GM12801 (cell line): ENCODE measurements around the gene BPIFB6.

Experiments
- CTCF ChIP-seq: IDR thresholded peaks from one replicate; pipeline ENCODE4 v1.5.1; 2011; ENCODE audit warnings: control low read depth; ENCODE audit not compliant: insufficient read length; ENCODE audit errors: extremely low read depth

The BPIFB6 gene

DNA sequence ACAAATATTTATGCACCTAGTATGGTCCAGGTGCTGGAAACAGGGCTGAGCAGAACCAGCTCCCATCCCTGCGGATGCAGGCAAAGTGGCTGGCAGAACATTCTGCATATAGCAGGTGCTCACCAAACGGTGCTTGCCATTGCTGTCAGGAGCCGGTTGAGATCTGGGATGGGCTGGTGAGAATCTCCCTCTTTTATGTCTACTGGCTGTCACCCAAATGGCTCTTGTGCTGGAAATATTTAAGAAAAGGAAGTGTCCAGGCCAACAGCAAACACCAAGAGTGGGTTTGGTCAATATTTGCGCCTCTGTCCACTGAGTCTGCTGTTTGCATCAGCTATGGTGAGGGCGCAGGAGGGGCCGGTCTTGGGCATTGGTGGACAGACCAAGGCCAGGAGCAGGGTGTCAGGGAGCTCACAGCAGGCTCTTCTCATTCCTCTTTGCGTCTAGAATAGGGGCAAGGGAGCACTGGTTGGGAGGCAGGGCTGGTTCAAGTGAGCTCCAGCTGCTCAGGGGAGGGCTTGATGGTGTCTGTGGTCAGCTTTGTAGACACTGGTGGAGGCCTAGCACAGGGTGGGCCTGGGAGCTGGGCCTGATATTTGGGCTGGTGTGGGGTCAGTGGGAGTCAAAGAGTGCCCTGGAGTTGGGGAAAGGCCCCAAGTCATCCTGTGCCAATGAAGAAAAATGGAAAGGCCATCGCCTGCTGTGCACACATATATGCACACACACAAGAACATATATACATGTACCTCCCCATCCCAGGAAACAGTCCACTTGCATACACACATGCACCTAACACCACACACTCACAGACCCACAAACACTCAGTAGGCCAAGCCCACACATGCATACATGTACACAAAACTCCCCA lies 25.3 kb upstream of the BPIFB6 start:
- no peak for TF ChIP-seq CTCF

DNA sequence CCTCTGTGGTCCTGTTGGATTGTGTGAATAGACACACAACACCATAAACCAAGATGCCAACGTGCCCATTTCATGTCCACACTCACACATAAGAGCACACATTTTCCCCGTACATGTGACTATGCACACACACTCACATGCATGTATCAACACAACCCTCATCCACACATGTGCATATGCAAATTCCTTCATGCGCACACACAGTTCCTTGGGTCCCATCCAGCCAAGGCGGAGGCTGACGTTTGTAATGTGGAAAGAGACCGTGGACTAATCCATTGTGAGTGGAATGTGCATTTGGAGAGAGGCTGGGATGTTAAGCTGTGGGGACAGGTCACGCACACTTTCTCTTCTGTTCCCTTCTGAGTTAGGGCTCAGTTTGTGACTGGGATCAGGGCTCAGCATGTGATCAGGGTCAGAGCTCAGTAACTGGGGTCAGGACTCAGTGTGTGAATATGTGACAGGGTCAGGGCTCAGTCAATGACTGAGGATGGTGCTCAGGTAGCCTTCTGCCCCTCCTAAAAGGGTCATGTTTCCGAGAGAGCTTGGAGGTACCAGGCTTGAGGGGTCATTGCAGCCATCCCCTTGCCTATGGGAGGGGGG lies 24.6 kb upstream of the BPIFB6 start:
- no peak for TF ChIP-seq CTCF

DNA sequence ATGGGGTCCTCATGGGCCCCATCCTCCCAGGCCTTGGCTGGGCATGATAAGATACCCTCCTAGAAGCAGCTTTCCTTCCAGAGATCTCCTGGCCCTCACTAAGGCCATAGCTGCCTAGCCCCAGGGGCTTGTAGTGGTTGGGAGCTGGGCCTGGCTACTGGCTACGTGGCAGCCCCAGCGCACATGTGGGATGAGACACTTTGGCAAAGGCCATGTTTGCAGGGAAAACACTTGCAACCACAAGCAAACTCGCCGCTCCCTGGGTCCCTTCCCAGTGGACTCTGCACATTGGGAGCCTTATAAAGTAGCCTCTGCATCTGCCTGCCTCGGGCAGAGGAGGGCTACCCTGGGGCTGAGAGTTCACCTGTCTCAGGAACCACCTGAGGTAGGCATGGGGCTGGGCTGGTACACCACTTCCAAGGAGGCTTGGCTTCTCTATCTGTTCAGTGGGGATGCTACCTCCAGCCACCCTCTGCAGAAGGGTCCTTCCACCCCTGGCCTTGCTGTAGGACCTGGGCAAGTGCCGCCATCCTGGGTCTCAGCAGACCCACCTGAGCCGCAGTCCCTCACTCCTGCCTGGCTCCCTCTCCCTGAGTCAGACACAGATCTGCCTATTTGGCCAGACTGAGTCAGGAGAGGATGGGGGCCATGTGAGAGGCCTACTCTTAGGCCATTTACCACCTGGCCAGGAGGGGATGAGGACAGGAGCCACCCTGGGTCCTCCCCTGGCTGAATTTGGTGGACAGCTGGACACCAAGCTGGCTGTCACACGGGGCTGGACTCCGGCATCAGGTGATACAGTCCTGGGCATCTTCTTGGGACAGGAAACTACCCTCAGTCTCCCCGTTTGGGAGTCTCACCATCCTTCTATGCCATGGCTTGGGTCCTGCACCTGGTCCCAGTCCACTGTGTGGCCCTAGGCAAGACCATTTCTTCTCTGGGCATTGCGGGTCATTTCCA lies 23.8 kb upstream of the BPIFB6 start, which contains the start of gene BPIFB2:
BPIFB2 (plus strand) TSS at position 329 of the 960 bp plus-strand sequence. CDS start 871 bp downstream, outside the sequence.
- TF ChIP-seq CTCF, result no peak

DNA sequence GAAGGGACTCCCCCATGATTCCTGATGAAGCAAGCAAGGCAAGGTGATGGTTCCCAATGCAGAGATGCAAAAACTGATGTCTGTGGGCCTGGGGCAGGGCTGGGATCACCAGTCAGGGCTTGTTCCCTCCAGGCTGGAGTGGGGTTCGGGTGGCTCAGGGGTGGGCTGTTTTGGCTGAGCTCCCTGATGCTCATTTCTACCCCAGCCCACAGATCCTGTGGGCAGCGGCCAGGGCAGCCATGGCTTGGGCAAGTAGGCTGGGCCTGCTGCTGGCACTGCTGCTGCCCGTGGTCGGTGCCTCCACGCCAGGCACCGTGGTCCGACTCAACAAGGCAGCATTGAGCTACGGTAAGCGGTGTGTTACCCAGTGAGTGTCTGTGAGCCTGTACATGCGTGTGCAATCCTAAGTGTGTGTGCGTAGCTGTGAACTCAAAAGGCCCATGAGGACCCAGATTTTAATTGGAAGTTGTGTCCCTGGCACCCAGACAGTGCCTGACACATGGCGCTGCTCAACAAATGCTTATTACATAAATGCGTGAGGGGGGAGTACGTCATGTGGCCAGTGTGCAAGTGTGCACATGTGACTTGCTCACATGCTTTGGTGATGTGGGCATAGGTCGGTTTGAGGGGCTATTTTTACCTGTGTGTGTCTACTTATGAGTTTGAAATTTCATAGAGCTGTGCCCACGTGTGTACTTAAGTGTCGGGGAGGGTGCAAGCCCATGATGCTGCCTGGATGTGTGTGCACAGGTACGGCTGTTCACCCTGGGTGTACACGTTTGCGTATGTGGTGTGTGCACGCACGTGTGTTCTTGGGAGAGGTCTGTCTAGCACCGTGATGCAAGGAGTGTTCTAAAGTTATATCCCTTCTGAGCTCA lies 22.9 kb upstream of the BPIFB6 start:
- TF ChIP-seq CTCF, result no peak

- no peak for TF ChIP-seq CTCF
These were observed 22.0 kb upstream of the BPIFB6 start for GRCh38 chr20:33009214-33010132.

GRCh38 chr20:33010133-33010504 lies 21.3 kb upstream of the BPIFB6 start:
- no peak for TF ChIP-seq CTCF
